Tibial nerve (tissue), 4 donors: ENCODE data around the gene ARMH1. TPM values are rescaled to one million over a fixed set of nuclear protein-coding genes. Genes with fewer than 3 reads are reported as not detected.
"Not testable (repeated sequence)": the region's sequence is repeated elsewhere in the genome, so short reads cannot be mapped to it uniquely, and the experiment has no call there.

ENCODE experiments used
- DNase-seq, 2 donors: peaks; one replicate each; pipeline ENCODE4 v3.0.0-alpha.2; 2019; ENCODE audit warnings: low spot score in 2 of 2
- H3K27ac ChIP-seq, 4 donors: fragments of 200-600 bp; sonication (generic) in 3 of 4; one replicate each; pipeline ENCODE4 v1.5.1; 2017 to 2019; ENCODE audit warnings: mild to moderate bottlenecking in 1 of 4
- H3K27me3 ChIP-seq, 2 donors: fragments of 200-600 bp; sonication (generic) in 1 of 2; one replicate each; pipeline versions ENCODE4 v1.5.1 to v1.6.0; 2017 to 2019
- H3K36me3 ChIP-seq, 3 donors: fragments of 200-600 bp; sonication (generic); one replicate each; pipeline ENCODE4 v1.5.1; 2018 to 2019
- H3K4me1 ChIP-seq, 4 donors: fragments of 200-600 bp; sonication (generic) in 3 of 4; one replicate each; pipeline ENCODE4 v1.5.1; 2017 to 2019
- H3K4me3 ChIP-seq, 4 donors: fragments of 200-600 bp; sonication (generic) in 3 of 4; one replicate each; pipeline ENCODE4 v1.5.1; 2017 to 2019; ENCODE audit warnings: mild to moderate bottlenecking in 1 of 4, moderate library complexity in 1 of 4
- H3K9me3 ChIP-seq, 4 donors: fragments of 200-600 bp; sonication (generic) in 3 of 4; one replicate each; pipeline ENCODE4 v1.5.1; 2017 to 2019
- EP300 ChIP-seq, 2 donors: sonication (generic); formaldehyde crosslinking; IDR thresholded peaks; one replicate each; pipeline ENCODE4 v1.6.1; 2017; ENCODE audit warnings: antibody characterized with exemption in 2 of 2, mild to moderate bottlenecking in 1 of 2
- POLR2A ChIP-seq, 2 donors: fragments of 450-650 bp; IDR thresholded peaks; one replicate each; pipeline ENCODE4 v1.6.1; 2017; ENCODE audit warnings: antibody characterized with exemption in 2 of 2, mild to moderate bottlenecking in 2 of 2, moderate library complexity in 2 of 2
- WGBS, 2 donors: methylation state at CpG; one replicate each; pipeline ENCODE4 v1.1.5; 2018; 5-methylcytosine and 5-hydroxymethylcytosine counted together
- total RNA-seq, 4 donors: library from RNA; depleted of rRNA; stranded (reverse); fragments of >200 nt; gene quantifications; one replicate each; pipeline ENCODE4 v1.1.0, GENCODE V29; 2016
- TF ChIP-seq, protein P1 (sequence below), 5 experiments: fragments of 200-600 bp in 3 of 5; fragments of 450-650 bp in 2 of 5; sonication (generic) in 3 of 5; IDR thresholded peaks; one replicate each; pipeline ENCODE4 v1.5.1; 2016 to 2019; ENCODE audit warnings: antibody characterized with exemption in 5 of 5, mild to moderate bottlenecking in 3 of 5, moderate library complexity in 2 of 5

Gene ARMH1
- total RNA-seq, 4 donors from 2014 or later, result 0.66 to 7.1 (median 2.9) TPM

DNA sequence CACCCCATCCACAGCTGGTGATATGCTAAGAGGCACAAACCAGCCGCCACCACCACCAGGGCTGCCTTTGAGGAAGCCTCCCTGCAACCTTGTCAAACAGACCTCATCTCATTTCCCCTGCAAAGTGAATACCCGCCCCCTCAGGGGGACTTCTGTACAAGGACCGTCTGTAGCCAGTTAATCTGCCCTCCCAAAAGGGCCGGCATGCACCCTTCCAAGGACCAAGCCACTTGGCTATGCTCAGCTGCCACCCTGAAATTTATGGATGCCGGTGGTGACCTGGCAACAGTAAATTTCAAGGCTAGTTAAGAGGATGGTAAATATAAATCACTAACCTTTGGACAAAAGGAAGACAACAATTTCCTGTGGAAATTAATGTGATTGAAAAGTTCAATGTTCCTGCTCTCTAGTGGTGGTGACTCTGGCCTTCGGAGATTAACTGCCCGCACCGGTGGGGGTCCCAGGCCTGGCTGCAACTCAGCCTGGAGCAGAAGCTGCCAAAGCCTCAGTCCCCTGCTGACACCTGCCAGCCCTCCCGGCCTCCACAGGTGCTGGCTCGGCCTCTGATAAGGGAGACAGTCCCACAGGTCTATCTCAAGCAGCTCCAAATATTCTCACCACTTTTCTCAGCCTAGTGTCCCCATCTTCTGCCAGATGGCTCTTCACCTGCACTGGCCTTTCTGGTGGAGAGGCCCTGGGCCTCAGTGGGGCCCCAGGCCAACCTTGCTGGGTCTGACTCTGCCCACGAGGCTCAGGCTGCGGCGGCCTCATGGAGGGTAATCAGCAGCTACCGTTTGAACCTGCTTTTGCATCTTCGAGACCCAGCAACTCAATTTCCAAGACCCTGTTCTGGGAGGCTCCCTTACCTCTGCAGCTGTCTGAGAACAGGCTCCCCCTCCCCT lies 12.5 kb upstream of the ARMH1 start:
- H3K4me1 ChIP-seq, result peaks cover 0 to 5% (median 0%) of the 10 kb centered on the region in 4 donors
- peaks cover 0 to 16% (median 0%) of the 10 kb centered on the region in 3 donors for H3K36me3 ChIP-seq
- WGBS, 2 donors, result 66 to 75% methylated on average over 15 of the region's 15 CpGs
- H3K27me3 ChIP-seq, result no peaks in the 10 kb centered on the region
- H3K4me3 ChIP-seq, result no peak overlapping the region
- no peaks in the 10 kb centered on the region for H3K9me3 ChIP-seq
- H3K27ac ChIP-seq, result no peak overlapping the region
- DNase-seq, result no peak
- TF ChIP-seq, protein P1, sequence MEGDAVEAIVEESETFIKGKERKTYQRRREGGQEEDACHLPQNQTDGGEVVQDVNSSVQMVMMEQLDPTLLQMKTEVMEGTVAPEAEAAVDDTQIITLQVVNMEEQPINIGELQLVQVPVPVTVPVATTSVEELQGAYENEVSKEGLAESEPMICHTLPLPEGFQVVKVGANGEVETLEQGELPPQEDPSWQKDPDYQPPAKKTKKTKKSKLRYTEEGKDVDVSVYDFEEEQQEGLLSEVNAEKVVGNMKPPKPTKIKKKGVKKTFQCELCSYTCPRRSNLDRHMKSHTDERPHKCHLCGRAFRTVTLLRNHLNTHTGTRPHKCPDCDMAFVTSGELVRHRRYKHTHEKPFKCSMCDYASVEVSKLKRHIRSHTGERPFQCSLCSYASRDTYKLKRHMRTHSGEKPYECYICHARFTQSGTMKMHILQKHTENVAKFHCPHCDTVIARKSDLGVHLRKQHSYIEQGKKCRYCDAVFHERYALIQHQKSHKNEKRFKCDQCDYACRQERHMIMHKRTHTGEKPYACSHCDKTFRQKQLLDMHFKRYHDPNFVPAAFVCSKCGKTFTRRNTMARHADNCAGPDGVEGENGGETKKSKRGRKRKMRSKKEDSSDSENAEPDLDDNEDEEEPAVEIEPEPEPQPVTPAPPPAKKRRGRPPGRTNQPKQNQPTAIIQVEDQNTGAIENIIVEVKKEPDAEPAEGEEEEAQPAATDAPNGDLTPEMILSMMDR (IDR thresholded peaks at IDR 0.05), result no peak
- TF ChIP-seq EP300 (IDR thresholded peaks at IDR 0.05), result no peak
- no peak for TF ChIP-seq POLR2A (IDR thresholded peaks at IDR 0.05)

DNA sequence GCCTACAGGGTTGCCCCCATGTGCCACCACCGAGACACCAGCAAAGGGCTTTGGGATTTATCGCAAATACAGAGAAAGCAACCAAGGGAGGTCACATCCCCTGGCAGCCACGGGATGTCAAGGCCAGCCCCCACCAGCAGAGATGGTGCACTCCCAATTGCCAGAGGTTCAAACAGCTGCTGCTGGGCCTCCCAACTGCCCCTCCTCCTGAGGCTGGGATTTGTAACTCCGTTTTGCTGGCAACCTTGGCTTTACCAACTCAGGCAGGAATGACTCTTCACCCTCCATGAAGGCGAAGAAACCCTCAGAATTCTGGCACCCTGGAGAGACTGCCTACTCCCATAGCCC lies 11.9 kb upstream of the ARMH1 start:
- H3K9me3 ChIP-seq, result no peaks in the 10 kb centered on the region
- 69 to 80% methylated on average over 4 to 5 of the region's 5 CpGs for WGBS, 2 donors

DNA sequence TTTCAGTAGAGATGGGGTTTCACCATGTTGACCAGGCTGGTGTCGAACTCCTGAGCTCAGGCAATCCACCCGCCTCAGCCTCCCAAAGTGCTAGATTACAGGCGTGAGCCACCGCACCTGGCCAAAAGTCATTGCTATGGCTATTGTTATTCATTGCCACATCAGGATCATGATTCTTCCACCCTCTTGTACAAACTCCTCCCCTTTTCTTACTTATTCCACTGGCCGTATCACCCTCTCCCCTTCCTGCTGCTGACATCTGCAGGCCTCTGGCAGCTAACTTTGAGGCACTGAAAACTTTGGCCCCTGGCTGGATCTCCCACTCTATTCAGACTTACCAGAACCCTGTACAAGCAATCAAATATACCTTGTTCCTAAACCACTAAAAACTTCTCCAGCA lies 11.1 kb upstream of the ARMH1 start:
- Histone ChIP-seq H3K9me3 (no peaks in the 10 kb centered on the region), H3K27me3 (no peaks in the 10 kb centered on the region), H3K36me3 (peaks cover 0 to 10% (median 0%) of the 10 kb centered on the region in 3 donors), H3K4me1 (peaks cover 0 to 5% (median 0%) of the 10 kb centered on the region in 4 donors), H3K27ac (no peak overlapping the region), H3K4me3 (no peak overlapping the region)
- DNase-seq, result no peak
- 91 to 93% methylated on average over 5 of the region's 5 CpGs for WGBS, 2 donors
- TF ChIP-seq, protein P1 (IDR thresholded peaks at IDR 0.05), result no peak
- no peak for TF ChIP-seq POLR2A (IDR thresholded peaks at IDR 0.05)
- TF ChIP-seq EP300 (IDR thresholded peaks at IDR 0.05), result no peak

More for the DNA sequence above, 11.9 kb upstream of the ARMH1 start:
- H3K27ac ChIP-seq, result no peak overlapping the region
- no peak overlapping the region for H3K4me3 ChIP-seq
- H3K36me3 ChIP-seq, result peaks cover 0 to 10% (median 0%) of the 10 kb centered on the region in 3 donors
- H3K4me1 ChIP-seq, result peaks cover 0 to 5% (median 0%) of the 10 kb centered on the region in 4 donors
- TF ChIP-seq EP300 (IDR thresholded peaks at IDR 0.05) (no peak), POLR2A (IDR thresholded peaks at IDR 0.05) (no peak)
- TF ChIP-seq, protein P1 (IDR thresholded peaks at IDR 0.05), result no peak
- no peak for DNase-seq
- no peaks in the 10 kb centered on the region for H3K27me3 ChIP-seq

DNA sequence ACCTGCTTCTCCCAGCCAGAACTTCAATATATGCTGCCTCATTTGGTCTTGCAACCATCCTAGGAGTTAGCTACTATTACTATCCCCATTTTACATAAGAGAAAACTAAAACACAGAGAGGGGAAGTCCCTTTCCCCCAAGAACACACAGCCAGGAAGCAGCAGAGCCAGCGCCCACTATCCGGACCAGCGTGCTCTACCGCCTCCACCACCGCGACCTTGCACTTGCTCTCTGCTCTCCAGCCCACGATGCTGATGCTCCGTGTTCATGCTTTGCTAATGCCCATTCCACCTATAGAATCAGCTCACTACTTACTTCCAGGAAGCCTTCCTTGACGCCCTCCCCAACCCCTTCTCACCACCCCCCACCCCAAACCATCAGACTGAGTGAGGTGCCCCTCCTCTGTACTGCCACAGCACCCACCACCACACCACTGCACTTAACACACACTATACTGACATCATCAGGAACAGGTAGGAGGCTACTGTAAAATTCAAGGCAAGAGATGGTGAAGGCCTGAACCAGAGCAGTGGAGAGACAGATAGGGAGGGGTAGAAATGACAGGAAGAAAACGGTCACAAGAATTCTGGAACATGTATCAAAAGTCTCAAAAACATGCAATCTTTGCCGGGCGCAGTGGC lies 9.7 kb upstream of the ARMH1 start:
- Histone ChIP-seq H3K27ac (no peak overlapping the region), H3K27me3 (no peaks in the 10 kb centered on the region), H3K4me1 (peaks cover 0 to 5% (median 0%) of the 10 kb centered on the region in 4 donors), H3K4me3 (no peak overlapping the region), H3K36me3 (peaks cover 0 to 3% (median 0%) of the 10 kb centered on the region in 3 donors), H3K9me3 (no peaks in the 10 kb centered on the region)
- TF ChIP-seq, protein P1 (IDR thresholded peaks at IDR 0.05), result no peak
- TF ChIP-seq POLR2A (IDR thresholded peaks at IDR 0.05), result no peak
- TF ChIP-seq EP300 (IDR thresholded peaks at IDR 0.05), result no peak
- no peak for DNase-seq
- WGBS, 2 donors, result 76 to 85% methylated on average over 12 of the region's 12 CpGs

DNA sequence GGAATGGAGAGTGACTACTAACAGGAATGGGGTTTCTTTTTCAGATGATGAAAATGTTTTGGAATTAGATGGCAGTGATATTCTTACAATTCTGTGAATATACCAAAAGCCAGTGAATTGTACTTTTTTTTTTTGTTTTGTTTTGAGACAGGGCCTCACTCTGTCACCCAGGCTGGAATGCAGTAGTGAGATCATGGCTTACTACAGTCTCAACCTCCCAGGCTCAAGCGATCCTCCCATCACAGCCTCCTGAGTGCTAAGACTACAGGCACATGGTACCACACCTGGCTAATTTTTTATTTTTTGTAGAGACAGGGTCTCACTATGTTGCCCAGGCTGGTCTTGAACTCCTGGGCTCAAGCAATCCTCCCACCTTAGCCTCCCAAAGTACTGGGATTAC lies 7.8 kb upstream of the ARMH1 start:
- H3K36me3 ChIP-seq, DNase-seq, H3K4me3 ChIP-seq, H3K4me1 ChIP-seq, H3K27ac ChIP-seq, H3K27me3 ChIP-seq, H3K9me3 ChIP-seq: not testable (repeated sequence)
- WGBS, 2 donors, result 92 to 93% methylated on average over 1 of the region's 1 CpG
